Effector memory CD4-positive, alpha-beta T cell (primary cell): ENCODE measurements around the gene BTBD9.

Source experiments
- DNase-seq, 3 donors: peaks; one replicate each; pipeline ENCODE4 v3.0.0-alpha.2; 2020
- H3K27ac ChIP-seq: 2 replicates; pipeline ENCODE4 v1.7.0; 2013; ENCODE audit warnings: mild to moderate bottlenecking, low read length, moderate library complexity; ENCODE audit not compliant: insufficient read depth, poor library complexity, severe bottlenecking
- H3K27me3 ChIP-seq: replicated peaks from 2 replicates; pipeline ENCODE4 v1.7.0; 2013; ENCODE audit warnings: mild to moderate bottlenecking, low read length; ENCODE audit not compliant: insufficient read depth, control insufficient read depth, poor library complexity, severe bottlenecking
- H3K36me3 ChIP-seq: 2 replicates; pipeline ENCODE4 v1.7.0; 2013; ENCODE audit warnings: mild to moderate bottlenecking, low read length, moderate library complexity; ENCODE audit not compliant: control insufficient read depth, insufficient read depth
- H3K4me1 ChIP-seq: 2 replicates; pipeline ENCODE4 v1.7.0; 2013; ENCODE audit warnings: low read length, mild to moderate bottlenecking; ENCODE audit not compliant: control insufficient read depth, insufficient read depth, poor library complexity, severe bottlenecking
- H3K4me3 ChIP-seq: 2 replicates; pipeline ENCODE4 v1.7.0; 2013; ENCODE audit warnings: low read length, low read depth, mild to moderate bottlenecking; ENCODE audit not compliant: insufficient read depth, poor library complexity, severe bottlenecking
- H3K9me3 ChIP-seq: 2 replicates; pipeline ENCODE4 v1.7.0; 2013; ENCODE audit warnings: mild to moderate bottlenecking, low read length, moderate library complexity; ENCODE audit not compliant: control insufficient read depth

The BTBD9 gene

GRCh38 chr6:38185244-38185643, 454.5 kb downstream of the BTBD9 start:
- H3K4me1 ChIP-seq, result no peaks in the 10 kb centered on the region
- H3K27me3 ChIP-seq, result no peaks in the 10 kb centered on the region

DNA sequence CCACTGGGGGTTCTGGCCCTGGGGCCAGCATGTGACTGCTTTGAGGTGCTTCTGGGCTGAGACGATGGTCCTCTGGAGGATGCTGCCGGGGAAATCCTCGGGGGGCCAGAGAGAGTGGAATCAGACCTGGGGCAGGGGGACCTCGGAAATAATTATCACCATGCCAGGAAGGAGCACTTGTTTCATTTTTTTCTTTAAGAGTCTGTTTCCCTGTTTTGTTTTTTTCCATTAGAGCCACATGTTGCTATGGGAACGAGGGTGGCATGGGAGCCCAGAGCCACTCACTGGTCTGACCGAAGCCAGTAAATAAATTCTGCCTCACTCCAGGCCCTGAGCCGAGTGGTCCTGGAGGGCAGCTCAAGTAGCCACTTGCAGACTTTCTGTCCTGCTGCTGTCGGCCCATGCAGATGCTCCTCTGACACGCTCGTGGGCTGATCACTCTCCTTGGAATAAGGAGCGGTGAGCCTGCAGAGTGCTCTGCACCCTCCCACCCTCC, 455.1 kb downstream of the BTBD9 start:
- Histone ChIP-seq H3K4me3 (no peak overlapping the region), H3K27me3 (no peaks in the 10 kb centered on the region), H3K27ac (no peak overlapping the region)

More at GRCh38 chr6:38185244-38185643, 454.5 kb downstream of the BTBD9 start:
- Histone ChIP-seq H3K27ac (no peak overlapping the region), H3K9me3 (no peaks in the 10 kb centered on the region), H3K36me3 (no peaks in the 10 kb centered on the region), H3K4me3 (no peak overlapping the region)
- no peak for DNase-seq

GRCh38 chr6:38183856-38184584, 455.7 kb downstream of the BTBD9 start:
- Histone ChIP-seq H3K4me3 (no peak overlapping the region), H3K4me1 (no peaks in the 10 kb centered on the region), H3K36me3 (no peaks in the 10 kb centered on the region), H3K27ac (no peak overlapping the region), H3K9me3 (no peaks in the 10 kb centered on the region), H3K27me3 (no peaks in the 10 kb centered on the region)
- no peak for DNase-seq

More for the DNA sequence above, 455.1 kb downstream of the BTBD9 start:
- Histone ChIP-seq H3K4me1 (no peaks in the 10 kb centered on the region), H3K36me3 (no peaks in the 10 kb centered on the region), H3K9me3 (no peaks in the 10 kb centered on the region)
- no peak for DNase-seq

DNA sequence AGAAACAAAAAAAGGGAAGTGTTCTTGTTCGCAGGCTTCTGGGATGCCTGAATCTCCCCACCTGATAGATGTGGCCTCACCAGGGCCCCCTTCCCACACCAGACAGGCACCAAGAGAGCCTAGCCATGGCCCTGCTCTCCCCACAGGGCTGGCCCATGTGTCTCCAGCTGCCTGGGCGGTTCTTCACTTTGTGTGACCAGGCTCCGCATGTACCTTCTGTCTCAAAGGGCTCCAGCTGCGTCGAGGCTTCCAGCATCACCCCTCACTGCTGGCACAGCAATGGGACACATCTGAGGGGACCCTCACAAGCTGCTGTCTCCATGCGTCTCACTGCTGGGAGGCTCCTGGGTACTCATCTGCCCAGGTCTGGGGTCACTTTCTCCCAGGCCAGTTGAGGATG, 457.3 kb downstream of the BTBD9 start:
- Histone ChIP-seq H3K4me1 (no peaks in the 10 kb centered on the region), H3K27ac (no peak overlapping the region), H3K9me3 (no peaks in the 10 kb centered on the region), H3K4me3 (no peak overlapping the region), H3K36me3 (no peaks in the 10 kb centered on the region), H3K27me3 (no peaks in the 10 kb centered on the region)
- DNase-seq, result no peak

- Histone ChIP-seq H3K36me3 (no peaks in the 10 kb centered on the region), H3K4me1 (no peaks in the 10 kb centered on the region)
Observed at GRCh38 chr6:38180586-38180985, 459.1 kb downstream of the BTBD9 start.

DNA sequence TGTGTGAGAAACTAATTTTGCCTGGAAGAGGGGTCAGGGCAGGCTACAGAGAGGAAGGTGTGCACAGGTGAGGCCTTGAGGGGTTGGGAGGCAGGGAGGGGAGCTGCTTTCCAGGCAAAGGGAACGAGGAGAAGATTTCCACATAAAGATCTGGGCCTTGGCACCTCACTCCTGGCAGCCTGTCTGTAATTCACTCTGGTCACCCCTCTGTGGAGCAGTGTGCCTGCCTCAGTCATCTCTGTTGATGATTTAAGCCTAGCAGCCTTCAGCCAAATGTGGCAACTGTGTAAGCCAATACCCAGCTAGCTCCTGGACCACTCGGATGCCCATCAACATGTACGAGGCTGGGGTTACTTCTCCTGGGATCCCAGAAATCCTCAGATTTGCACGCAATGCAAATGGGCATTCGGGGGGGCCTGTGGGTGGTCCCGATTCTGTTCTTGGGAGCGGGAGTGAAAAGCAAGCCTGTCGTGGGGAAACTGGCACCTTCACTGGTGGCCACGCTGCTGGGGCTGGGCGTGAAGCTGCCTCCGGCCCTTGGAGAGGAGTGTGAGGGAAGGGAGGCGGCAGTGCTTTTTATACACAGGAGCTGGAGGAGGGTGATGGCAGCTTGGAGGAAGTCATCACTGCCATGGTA, 459.8 kb downstream of the BTBD9 start:
- H3K36me3 ChIP-seq, result no peaks in the 10 kb centered on the region
- no peaks in the 10 kb centered on the region for H3K9me3 ChIP-seq
- H3K27me3 ChIP-seq, result no peaks in the 10 kb centered on the region
- H3K4me3 ChIP-seq, result no peak overlapping the region
- DNase-seq, result no peak
- no peak overlapping the region for H3K27ac ChIP-seq
- H3K4me1 ChIP-seq, result no peaks in the 10 kb centered on the region

More at GRCh38 chr6:38180586-38180985, 459.1 kb downstream of the BTBD9 start:
- H3K9me3 ChIP-seq, result no peaks in the 10 kb centered on the region
- H3K27me3 ChIP-seq, result no peaks in the 10 kb centered on the region
- no peak overlapping the region for H3K27ac ChIP-seq
- no peak for DNase-seq
- no peak overlapping the region for H3K4me3 ChIP-seq

DNA sequence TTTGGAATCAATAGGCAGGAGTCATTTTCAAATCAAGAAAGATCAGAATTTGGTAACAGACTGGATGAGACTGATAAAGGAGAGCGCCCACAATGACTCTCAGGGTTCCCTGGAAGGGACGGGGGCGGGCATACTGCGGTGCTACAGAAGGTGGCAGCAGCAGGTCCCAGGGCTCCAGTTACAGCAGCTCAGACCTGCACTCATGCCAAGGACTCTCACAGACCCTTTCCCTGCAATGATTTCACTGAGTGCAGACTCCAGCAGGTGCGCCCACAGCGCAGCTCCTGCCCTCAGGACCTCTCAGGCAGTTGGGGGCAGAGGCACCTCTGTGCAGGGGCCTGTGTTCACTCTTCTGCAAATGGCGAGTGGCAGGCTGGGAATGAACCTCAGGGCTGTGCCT, 460.4 kb downstream of the BTBD9 start:
- H3K9me3 ChIP-seq, result no peaks in the 10 kb centered on the region
- H3K4me1 ChIP-seq, result no peaks in the 10 kb centered on the region
- no peak for DNase-seq
- no peaks in the 10 kb centered on the region for H3K36me3 ChIP-seq
- H3K27ac ChIP-seq, result no peak overlapping the region
- no peak overlapping the region for H3K4me3 ChIP-seq
- no peaks in the 10 kb centered on the region for H3K27me3 ChIP-seq

- H3K27me3 ChIP-seq, result no peaks in the 10 kb centered on the region
- no peaks in the 10 kb centered on the region for H3K36me3 ChIP-seq
- H3K4me3 ChIP-seq, result no peak overlapping the region
- no peaks in the 10 kb centered on the region for H3K9me3 ChIP-seq
- no peak for DNase-seq
- no peak overlapping the region for H3K27ac ChIP-seq
- H3K4me1 ChIP-seq, result no peaks in the 10 kb centered on the region
Observed at GRCh38 chr6:38178584-38178886, 461.2 kb downstream of the BTBD9 start.

- no peaks in the 10 kb centered on the region for H3K4me1 ChIP-seq
- H3K27ac ChIP-seq, result no peak overlapping the region
- H3K9me3 ChIP-seq, result no peaks in the 10 kb centered on the region
- no peak overlapping the region for H3K4me3 ChIP-seq
- no peaks in the 10 kb centered on the region for H3K27me3 ChIP-seq
- no peaks in the 10 kb centered on the region for H3K36me3 ChIP-seq
- no peak for DNase-seq
Observed at GRCh38 chr6:38177882-38178583, 461.7 kb downstream of the BTBD9 start.
